Liver (tissue), 9 donors: ENCODE measurements around the gene KCNK2. TPM values are rescaled to one million over a fixed set of nuclear protein-coding genes. Genes with fewer than 3 reads are reported as not detected.

ENCODE experiments used
- DNase-seq: peaks from one replicate; pipeline ENCODE4 v3.0.0-alpha.2; 2017; ENCODE audit warnings: low spot score
- H3K27ac ChIP-seq, 2 donors: one replicate each; pipeline ENCODE4 v1.7.0; 2013; ENCODE audit warnings: inconsistent platforms in 2 of 2, low read length in 2 of 2, control low read depth in 1 of 2, low read depth in 1 of 2, mild to moderate bottlenecking in 1 of 2
- H3K27me3 ChIP-seq, 4 donors: one replicate each; pipeline versions ENCODE4 v1.6.1 to v1.7.0; 2013; ENCODE audit warnings: low read length in 3 of 4, inconsistent platforms in 1 of 4, mild to moderate bottlenecking in 1 of 4, moderate library complexity in 1 of 4; ENCODE audit not compliant: control insufficient read depth in 4 of 4, insufficient read depth in 4 of 4
- H3K36me3 ChIP-seq, 4 donors: one replicate each; pipeline versions ENCODE4 v1.6.1 to v1.7.0; 2013; ENCODE audit warnings: low read length in 3 of 4, mild to moderate bottlenecking in 3 of 4, low read depth in 1 of 4, moderate library complexity in 1 of 4; ENCODE audit not compliant: control insufficient read depth in 4 of 4, insufficient read depth in 3 of 4
- H3K4me1 ChIP-seq, 4 donors: one replicate each; pipeline versions ENCODE4 v1.6.1 to v1.7.0; 2013; ENCODE audit warnings: low read length in 3 of 4, mild to moderate bottlenecking in 3 of 4, moderate library complexity in 1 of 4; ENCODE audit not compliant: control insufficient read depth in 4 of 4, insufficient read depth in 4 of 4
- H3K4me3 ChIP-seq, 3 donors: one replicate each; pipeline versions ENCODE4 v1.6.1 to v1.7.0; 2013; ENCODE audit warnings: low read length in 3 of 3, control low read depth in 1 of 3, low read depth in 1 of 3, mild to moderate bottlenecking in 1 of 3
- H3K9ac ChIP-seq, 2 donors: one replicate each; pipeline ENCODE4 v1.7.0; 2013; ENCODE audit warnings: low read length in 2 of 2, mild to moderate bottlenecking in 2 of 2, moderate library complexity in 2 of 2, control low read depth in 1 of 2, low read depth in 1 of 2
- H3K9me3 ChIP-seq, 4 donors: one replicate each; pipeline versions ENCODE4 v1.6.1 to v1.7.0; 2013; ENCODE audit warnings: low read length in 3 of 4; ENCODE audit not compliant: control insufficient read depth in 4 of 4
- ATF3 ChIP-seq: IDR thresholded peaks from 2 replicates; pipeline ENCODE4 v1.6.1; 2016; ENCODE audit warnings: antibody characterized with exemption
- EGR1 ChIP-seq, 2 donors: IDR thresholded peaks; 2 replicates each; pipeline ENCODE4 v1.6.1; 2016 to 2018; ENCODE audit warnings: antibody characterized with exemption in 2 of 2, low read depth in 2 of 2
- FOXA1 ChIP-seq: IDR thresholded peaks from 2 replicates; pipeline ENCODE4 v1.6.1; 2016; ENCODE audit warnings: antibody characterized with exemption
- FOXA2 ChIP-seq: IDR thresholded peaks from 2 replicates; pipeline ENCODE4 v1.6.1; 2016; ENCODE audit warnings: antibody characterized with exemption
- GABPA ChIP-seq, 2 donors: IDR thresholded peaks in 1 of 2; conservative IDR thresholded peaks in 1 of 2; 2 replicates each; pipeline ENCODE4 v1.6.1; 2016; ENCODE audit warnings: antibody characterized with exemption in 2 of 2, mild to moderate bottlenecking in 1 of 2, moderate library complexity in 1 of 2
- HNF4A ChIP-seq, 2 donors: conservative IDR thresholded peaks; 2 replicates each; pipeline ENCODE4 v1.6.1; 2016; ENCODE audit warnings: antibody characterized with exemption in 2 of 2, mild to moderate bottlenecking in 2 of 2
- HNF4G ChIP-seq: IDR thresholded peaks from 2 replicates; pipeline ENCODE4 v1.6.1; 2016; ENCODE audit warnings: antibody characterized with exemption
- JUND ChIP-seq, 2 donors: IDR thresholded peaks; 2 replicates each; pipeline ENCODE4 v1.6.1; 2016; ENCODE audit warnings: antibody characterized with exemption in 2 of 2
- MAX ChIP-seq: IDR thresholded peaks from 2 replicates; pipeline ENCODE4 v1.6.1; 2016; ENCODE audit warnings: antibody characterized with exemption
- NR2F2 ChIP-seq: IDR thresholded peaks from 2 replicates; pipeline ENCODE4 v1.6.1; 2016; ENCODE audit warnings: antibody characterized with exemption
- RAD21 ChIP-seq, 2 donors: IDR thresholded peaks; 2 replicates each; pipeline ENCODE4 v1.6.1; 2016; ENCODE audit warnings: antibody characterized with exemption in 2 of 2, mild to moderate bottlenecking in 2 of 2
- REST ChIP-seq: IDR thresholded peaks from 2 replicates; pipeline ENCODE4 v1.6.1; 2016; ENCODE audit warnings: antibody characterized with exemption, mild to moderate bottlenecking
- RXRA ChIP-seq, 2 donors: IDR thresholded peaks; 2 replicates each; pipeline ENCODE4 v1.6.1; 2017 to 2018; ENCODE audit warnings: antibody characterized with exemption in 2 of 2, mild to moderate bottlenecking in 1 of 2
- SP1 ChIP-seq: IDR thresholded peaks from 2 replicates; pipeline ENCODE4 v1.6.1; 2018; ENCODE audit warnings: antibody characterized with exemption, mild to moderate bottlenecking
- TAF1 ChIP-seq: conservative IDR thresholded peaks from 2 replicates; pipeline ENCODE4 v1.6.1; 2016; ENCODE audit warnings: antibody characterized with exemption, mild to moderate bottlenecking
- YY1 ChIP-seq: IDR thresholded peaks from 2 replicates; pipeline ENCODE4 v1.6.1; 2016; ENCODE audit warnings: antibody characterized with exemption, mild to moderate bottlenecking
- ZBTB33 ChIP-seq: IDR thresholded peaks from 2 replicates; pipeline ENCODE4 v1.6.1; 2016; ENCODE audit warnings: antibody characterized with exemption
- WGBS: extraction: QIAGEN DNeasy Blood & Tissue Kit; methylation state at CpG from one replicate; pipeline ENCODE4 v1.1.7; 2013; 5-methylcytosine and 5-hydroxymethylcytosine counted together
- polyA plus RNA-seq, 2 donors: library from polyadenylated mRNA; stranded (reverse) in 1 of 2; unstranded in 1 of 2; fragments of 200-250 nt in 1 of 2; fragments of >200 nt in 1 of 2; fragmentation: Nextera tagmentation in 1 of 2; extraction: Ambion mirVana in 1 of 2; gene quantifications; one replicate each; pipeline versions ENCODE4 v1.2.1 to v1.2.3, GENCODE V29; 2013 to 2015
- total RNA-seq, 2 donors: library from RNA; depleted of rRNA; stranded (reverse); fragments of >200 nt; gene quantifications; one replicate each; pipeline ENCODE4 v1.2.3, GENCODE V29; 2014
- TF ChIP-seq, protein P1 (sequence below): fragments of 150-350 bp; IDR thresholded peaks from 2 replicates; pipeline ENCODE4 v1.5.1; 2017; ENCODE audit warnings: improper control_type of control experiment, low read depth, low read length; ENCODE audit not compliant: missing input control
- donor health status: healthy.
- donor health status: healthy.
- donor health status: healthy.
- donor health status: healthy.
- donor health status: healthy.

Gene KCNK2
- total and polyA plus RNA-seq, 4 donors = 0.01 to 0.08 TPM; not detected in 2

DNA sequence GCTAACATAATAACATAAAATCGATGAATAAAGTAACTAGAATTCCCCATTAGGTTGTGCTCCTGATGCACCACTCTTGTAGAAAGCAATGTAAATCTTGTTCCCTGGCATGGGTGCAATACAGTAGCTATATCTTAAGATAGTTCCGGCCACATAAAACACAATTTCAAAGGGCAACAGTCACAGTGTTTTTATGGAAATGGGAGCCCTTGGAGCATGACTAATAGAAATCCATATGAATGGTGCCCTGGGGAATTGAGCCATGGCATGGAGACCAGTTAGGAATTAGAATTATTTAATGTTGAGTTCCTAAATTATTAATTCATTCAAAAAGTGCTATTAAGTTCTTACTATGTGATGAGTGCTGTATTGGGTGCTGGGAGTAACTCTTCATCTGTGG, 118.7 kb downstream of the KCNK2 start (continued):
- no peak for TF ChIP-seq ATF3
- TF ChIP-seq ZBTB33 = no peak

GRCh38 chr1:215202868-215203267, 120.3 kb downstream of the KCNK2 start:
- WGBS = 63% methylated on average over 2 of the region's 2 CpGs
- Histone ChIP-seq H3K4me1 (no peaks in the 10 kb centered on the region), H3K27ac (no peak overlapping the region), H3K9me3 (no peaks in the 10 kb centered on the region), H3K4me3 (no peak overlapping the region), H3K36me3 (no peaks in the 10 kb centered on the region), H3K9ac (no peak overlapping the region), H3K27me3 (no peaks in the 10 kb centered on the region)
- no peak for TF ChIP-seq FOXA1
- no peak for TF ChIP-seq FOXA2
- no peak for TF ChIP-seq REST
- no peak for TF ChIP-seq RAD21 (IDR thresholded peaks at IDR 0.05)
- TF ChIP-seq JUND (IDR thresholded peaks at IDR 0.05) = no peak
- no peak for TF ChIP-seq YY1
- no peak for TF ChIP-seq RXRA (IDR thresholded peaks at IDR 0.05)
- no peak for TF ChIP-seq MAX
- no peak for TF ChIP-seq HNF4A (conservative IDR thresholded peaks at IDR 0.05)
- TF ChIP-seq GABPA (IDR thresholded peaks at IDR 0.05 in 1 of 2, conservative IDR thresholded peaks at IDR 0.05 in 1 of 2) = no peak
- TF ChIP-seq SP1 = no peak
- no peak for TF ChIP-seq HNF4G
- no peak for TF ChIP-seq ZBTB33
- no peak for TF ChIP-seq ATF3
- TF ChIP-seq TAF1 = no peak
- TF ChIP-seq NR2F2 = no peak
- no peak for TF ChIP-seq EGR1 (IDR thresholded peaks at IDR 0.05; ENCODE audit: low read depth in 2 of 2)
- TF ChIP-seq, protein P1, sequence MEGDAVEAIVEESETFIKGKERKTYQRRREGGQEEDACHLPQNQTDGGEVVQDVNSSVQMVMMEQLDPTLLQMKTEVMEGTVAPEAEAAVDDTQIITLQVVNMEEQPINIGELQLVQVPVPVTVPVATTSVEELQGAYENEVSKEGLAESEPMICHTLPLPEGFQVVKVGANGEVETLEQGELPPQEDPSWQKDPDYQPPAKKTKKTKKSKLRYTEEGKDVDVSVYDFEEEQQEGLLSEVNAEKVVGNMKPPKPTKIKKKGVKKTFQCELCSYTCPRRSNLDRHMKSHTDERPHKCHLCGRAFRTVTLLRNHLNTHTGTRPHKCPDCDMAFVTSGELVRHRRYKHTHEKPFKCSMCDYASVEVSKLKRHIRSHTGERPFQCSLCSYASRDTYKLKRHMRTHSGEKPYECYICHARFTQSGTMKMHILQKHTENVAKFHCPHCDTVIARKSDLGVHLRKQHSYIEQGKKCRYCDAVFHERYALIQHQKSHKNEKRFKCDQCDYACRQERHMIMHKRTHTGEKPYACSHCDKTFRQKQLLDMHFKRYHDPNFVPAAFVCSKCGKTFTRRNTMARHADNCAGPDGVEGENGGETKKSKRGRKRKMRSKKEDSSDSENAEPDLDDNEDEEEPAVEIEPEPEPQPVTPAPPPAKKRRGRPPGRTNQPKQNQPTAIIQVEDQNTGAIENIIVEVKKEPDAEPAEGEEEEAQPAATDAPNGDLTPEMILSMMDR = no peak
- DNase-seq = no peak
